HUES48 (cell line): ENCODE results near the gene DHX8.

Experiments
- H3K27ac ChIP-seq: one replicate; pipeline ENCODE4 v1.7.0; 2013; ENCODE audit warnings: low read depth, low read length, inconsistent platforms
- H3K27me3 ChIP-seq: 2 replicates; pipeline ENCODE4 v1.6.1; 2013; ENCODE audit warnings: mild to moderate bottlenecking, low read length; ENCODE audit not compliant: control insufficient read depth, insufficient read depth
- H3K36me3 ChIP-seq: 2 replicates; pipeline ENCODE4 v1.6.1; 2013; ENCODE audit warnings: low read length; ENCODE audit not compliant: control insufficient read depth, insufficient read depth
- H3K4me1 ChIP-seq: 2 replicates; pipeline ENCODE4 v1.6.1; 2013; ENCODE audit warnings: mild to moderate bottlenecking, low read length; ENCODE audit not compliant: control insufficient read depth, insufficient read depth
- H3K4me3 ChIP-seq: 2 replicates; pipeline ENCODE4 v1.5.1; 2013; ENCODE audit warnings: mild to moderate bottlenecking, low read depth, low read length
- H3K9ac ChIP-seq: 2 replicates; pipeline ENCODE4 v1.6.1; 2013; ENCODE audit warnings: mild to moderate bottlenecking, low read depth, low read length, moderate library complexity
- H3K9me3 ChIP-seq: 2 replicates; pipeline ENCODE4 v1.6.1; 2013; ENCODE audit warnings: low read length; ENCODE audit not compliant: control insufficient read depth, insufficient read depth

The DHX8 gene

GRCh38 chr17:43562679-43563599 lies 79.2 kb downstream of the DHX8 start:
- Histone ChIP-seq H3K27ac (no peak overlapping the region), H3K27me3 (peaks cover 7% of the 10 kb centered on the region; the same call in 1 of the 2 replicates), H3K4me3 (0 out of 2 replicates have a peak overlapping the region, but pooled peaks have one; percentile 3), H3K9me3 (no peaks in the 10 kb centered on the region), H3K4me1 (peaks cover 24% of the 10 kb centered on the region), H3K36me3 (no peaks in the 10 kb centered on the region), H3K9ac (no peak overlapping the region)

- H3K27ac ChIP-seq, result no peak overlapping the region
- no peak overlapping the region for H3K4me3 ChIP-seq
- peaks cover 7% of the 10 kb centered on the region; the same call in 1 of the 2 replicates for H3K27me3 ChIP-seq
- no peak overlapping the region for H3K9ac ChIP-seq
- peaks cover 24% of the 10 kb centered on the region for H3K4me1 ChIP-seq
- H3K36me3 ChIP-seq, result no peaks in the 10 kb centered on the region
- H3K9me3 ChIP-seq, result no peaks in the 10 kb centered on the region
Measured at GRCh38 chr17:43563600-43564594, 80.1 kb downstream of the DHX8 start.

DNA sequence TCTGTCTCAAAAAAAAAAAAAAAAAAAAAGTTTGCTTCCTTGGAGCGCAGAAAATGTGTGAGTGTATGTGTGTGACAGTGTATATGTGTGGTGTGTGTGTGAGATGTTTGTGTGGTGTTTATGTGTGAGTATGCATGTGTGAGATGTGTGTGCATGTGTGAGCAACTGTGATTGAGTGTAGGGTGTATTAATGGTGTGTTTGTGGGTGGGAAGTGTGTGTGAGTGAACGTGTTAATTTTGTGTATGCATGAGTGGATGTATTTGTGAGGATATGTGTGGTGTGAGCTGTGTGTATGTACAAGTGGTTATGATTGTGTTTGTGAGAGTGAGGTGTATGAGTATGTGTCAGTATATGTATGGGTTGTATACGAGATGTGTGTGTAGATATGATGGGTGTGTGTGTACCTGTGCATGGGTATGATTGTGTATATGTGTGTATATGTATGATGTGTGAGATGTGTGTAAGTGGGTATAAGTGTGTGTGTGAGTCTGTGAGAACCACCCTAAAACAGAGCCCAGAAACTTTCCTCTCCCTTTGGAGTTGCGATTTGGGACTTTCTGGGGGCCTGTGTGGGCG lies 84.8 kb downstream of the DHX8 start:
- Histone ChIP-seq H3K27me3 (no peaks in the 10 kb centered on the region), H3K36me3 (no peaks in the 10 kb centered on the region), H3K27ac (no peak overlapping the region), H3K9me3 (no peaks in the 10 kb centered on the region), H3K4me3 (no peak overlapping the region), H3K9ac (no peak overlapping the region), H3K4me1 (peaks cover 3% of the 10 kb centered on the region; the same call in 1 of the 2 replicates)

- no peak overlapping the region for H3K27ac ChIP-seq
- no peaks in the 10 kb centered on the region for H3K27me3 ChIP-seq
- H3K9me3 ChIP-seq, result no peaks in the 10 kb centered on the region
- no peak overlapping the region for H3K4me3 ChIP-seq
- H3K4me1 ChIP-seq, result no peaks in the 10 kb centered on the region
- no peaks in the 10 kb centered on the region for H3K36me3 ChIP-seq
- no peak overlapping the region for H3K9ac ChIP-seq
Measured at GRCh38 chr17:43570518-43570928, 86.7 kb downstream of the DHX8 start.

- no peaks in the 10 kb centered on the region for H3K27me3 ChIP-seq
- H3K4me1 ChIP-seq, result peaks cover 5% of the 10 kb centered on the region
- H3K27ac ChIP-seq, result no peak overlapping the region
- H3K4me3 ChIP-seq, result no peak overlapping the region
- H3K9ac ChIP-seq, result no peak overlapping the region
- H3K9me3 ChIP-seq, result no peaks in the 10 kb centered on the region
- H3K36me3 ChIP-seq, result no peaks in the 10 kb centered on the region
Measured at GRCh38 chr17:43572368-43572980, 88.7 kb downstream of the DHX8 start.

GRCh38 chr17:43573579-43574321 lies 90.0 kb downstream of the DHX8 start:
- H3K27ac ChIP-seq, result no peak overlapping the region
- H3K36me3 ChIP-seq, result no peaks in the 10 kb centered on the region
- no peaks in the 10 kb centered on the region for H3K27me3 ChIP-seq
- H3K4me1 ChIP-seq, result peaks cover 18% of the 10 kb centered on the region
- H3K4me3 ChIP-seq, result no peak overlapping the region
- no peaks in the 10 kb centered on the region for H3K9me3 ChIP-seq
- H3K9ac ChIP-seq, result no peak overlapping the region

GRCh38 chr17:43574348-43574747 lies 90.6 kb downstream of the DHX8 start:
- no peak overlapping the region for H3K27ac ChIP-seq
- no peaks in the 10 kb centered on the region for H3K36me3 ChIP-seq
- no peaks in the 10 kb centered on the region for H3K27me3 ChIP-seq
- H3K9ac ChIP-seq, result no peak overlapping the region
- no peaks in the 10 kb centered on the region for H3K9me3 ChIP-seq
- no peak overlapping the region for H3K4me3 ChIP-seq
- H3K4me1 ChIP-seq, result peaks cover 24% of the 10 kb centered on the region

DNA sequence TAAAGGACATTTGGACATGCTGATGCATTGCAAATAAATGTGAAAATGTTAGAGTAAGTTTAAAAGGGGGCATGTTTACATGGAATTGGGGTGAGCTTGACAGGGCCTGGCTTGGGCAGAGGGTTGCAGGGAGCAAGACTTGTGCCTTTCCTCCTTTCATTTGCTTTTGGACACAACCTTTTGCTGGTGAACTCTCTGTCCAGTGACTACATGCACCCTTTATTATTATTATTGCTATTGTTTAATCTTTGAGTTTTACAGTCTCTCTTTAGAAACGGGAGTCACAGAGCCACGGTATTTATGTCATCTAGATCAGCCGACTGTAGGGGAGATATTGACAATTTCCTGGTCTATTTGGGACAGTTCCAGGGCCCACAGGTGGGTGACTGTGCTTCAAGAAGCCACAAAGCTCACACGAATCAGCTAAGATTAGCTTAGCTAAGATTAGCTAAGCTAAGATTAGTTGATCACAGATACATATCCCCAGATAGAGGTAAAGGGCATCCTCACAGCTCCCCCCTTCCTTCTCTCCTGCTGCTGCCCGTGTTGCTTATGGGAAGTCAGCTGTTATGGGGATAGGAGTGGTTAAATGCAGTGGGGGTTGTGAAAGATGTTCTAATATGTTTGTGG lies 91.2 kb downstream of the DHX8 start:
- H3K4me1 ChIP-seq, result peaks cover 29% of the 10 kb centered on the region
- H3K27me3 ChIP-seq, result no peaks in the 10 kb centered on the region
- H3K4me3 ChIP-seq, result no peak overlapping the region
- no peaks in the 10 kb centered on the region for H3K36me3 ChIP-seq
- no peak overlapping the region for H3K27ac ChIP-seq
- no peak overlapping the region for H3K9ac ChIP-seq
- H3K9me3 ChIP-seq, result no peaks in the 10 kb centered on the region
